GM23248 (cell line): Measurements from ENCODE around the gene MARF1. TPM values are rescaled to one million over a fixed set of nuclear protein-coding genes. Genes with fewer than 3 reads are reported as not detected.
"Not testable (repeated sequence)": the region's sequence is repeated elsewhere in the genome, so short reads cannot be mapped to it uniquely, and the experiment has no call there.

Experiments used
- DNase-seq: peaks from one replicate; pipeline ENCODE4 v3.0.0-alpha.2; 2015
- H2AFZ ChIP-seq: fragments of 200-600 bp; sonication (generic); 2 replicates; pipeline ENCODE4 v1.6.1; 2016; ENCODE audit warnings: antibody characterized with exemption
- H3F3A ChIP-seq: fragments of 200-600 bp; sonication (generic); 2 replicates; pipeline ENCODE4 v1.6.1; 2016; ENCODE audit warnings: mild to moderate bottlenecking, antibody characterized with exemption, mixed run types; ENCODE audit not compliant: insufficient read depth
- H3K27ac ChIP-seq: fragments of 200-600 bp; sonication (generic); 2 replicates; pipeline ENCODE4 v1.5.1; 2016; ENCODE audit warnings: mild to moderate bottlenecking
- H3K27me3 ChIP-seq: fragments of 200-600 bp; sonication (generic); replicated peaks from 2 replicates; pipeline ENCODE4 v1.6.1; 2016; ENCODE audit warnings: mild to moderate bottlenecking; ENCODE audit not compliant: insufficient read depth
- H3K36me3 ChIP-seq: fragments of 200-600 bp; sonication (generic); 2 replicates; pipeline ENCODE4 v1.6.1; 2016; ENCODE audit warnings: low read depth, mild to moderate bottlenecking
- H3K4me1 ChIP-seq: fragments of 200-600 bp; sonication (generic); 2 replicates; pipeline ENCODE4 v1.6.1; 2016; ENCODE audit warnings: mild to moderate bottlenecking; ENCODE audit not compliant: insufficient read depth
- H3K4me2 ChIP-seq: fragments of 200-600 bp; sonication (generic); one replicate; pipeline ENCODE4 v1.6.1; 2016; ENCODE audit warnings: mild to moderate bottlenecking; ENCODE audit not compliant: unreplicated experiment
- H3K4me3 ChIP-seq: fragments of 200-600 bp; sonication (generic); 2 replicates; pipeline ENCODE4 v1.5.1; 2016; ENCODE audit warnings: mild to moderate bottlenecking
- H3K79me2 ChIP-seq: fragments of 200-600 bp; sonication (generic); 2 replicates; pipeline ENCODE4 v1.6.1; 2016; ENCODE audit warnings: mild to moderate bottlenecking; ENCODE audit not compliant: insufficient read depth
- H3K9ac ChIP-seq: fragments of 200-600 bp; sonication (generic); 2 replicates; pipeline ENCODE4 v1.6.1; 2016; ENCODE audit warnings: mild to moderate bottlenecking
- H3K9me2 ChIP-seq: fragments of 200-600 bp; sonication (generic); 2 replicates; pipeline ENCODE4 v1.6.1; 2016; ENCODE audit warnings: mixed run types, mild to moderate bottlenecking, moderate library complexity; ENCODE audit not compliant: insufficient read depth
- H3K9me3 ChIP-seq: fragments of 200-600 bp; sonication (generic); one replicate; pipeline ENCODE4 v1.6.1; 2017; ENCODE audit warnings: low read depth
- H4K20me1 ChIP-seq: fragments of 200-600 bp; sonication (generic); 2 replicates; pipeline ENCODE4 v1.6.0; 2016; ENCODE audit not compliant: insufficient read depth
- EZH2 ChIP-seq: fragments of 200-600 bp; sonication (generic); IDR thresholded peaks from 2 replicates; pipeline ENCODE4 v1.6.1; 2018; ENCODE audit warnings: antibody characterized with exemption, mild to moderate bottlenecking; ENCODE audit not compliant: insufficient read depth, poor library complexity, severe bottlenecking
- EZH2phosphoT487 ChIP-seq: fragments of 200-600 bp; sonication (generic); IDR thresholded peaks from 2 replicates; pipeline ENCODE4 v1.6.1; 2018; ENCODE audit warnings: antibody characterized with exemption, moderate library complexity, mild to moderate bottlenecking, low read depth; ENCODE audit not compliant: insufficient read depth
- WGBS, 2 experiments: methylation state at CpG; one replicate each; pipeline ENCODE4 v1.1.6; 2015 to 2017; ENCODE audit warnings: low lambda C conversion rate in 2 of 2, low coverage in 1 of 2; ENCODE audit errors: missing lambda C conversion rate in 2 of 2; 5-methylcytosine and 5-hydroxymethylcytosine counted together
- in situ Hi-C: fragments of 300-500 bp; cut with MboI; formaldehyde crosslinking; loops from 2 replicates; pipeline ENCODE4 v1.15.0; 2020
- polyA plus RNA-seq: library from polyadenylated mRNA; unstranded; fragments of >200 nt; fragmentation: Nextera tagmentation; extraction: Ambion mirVana; gene quantifications from 2 replicates; pipeline ENCODE4 v1.2.1, GENCODE V29; 2016
- total RNA-seq: library from RNA; depleted of rRNA; stranded (reverse); fragments of >200 nt; shearing (Covaris generic); gene quantifications from 2 replicates; pipeline ENCODE4 v1.2.3, GENCODE V29; 2014

Gene MARF1
- total and polyA plus RNA-seq, 2 experiments from 2014 or later: 9.2 to 20.1 TPM

- H2AFZ ChIP-seq: no peak overlapping the region
- TF ChIP-seq EZH2phosphoT487 (no peak), EZH2 (no peak)
- in situ Hi-C loops: no loop called here
- DNase-seq: no peak
- peaks cover 13% of the 10 kb centered on the region for H3K4me1 ChIP-seq
- H3K9me3 ChIP-seq: no peaks in the 10 kb centered on the region
- peaks cover 14% of the 10 kb centered on the region for H3K79me2 ChIP-seq
- no peaks in the 10 kb centered on the region for H3K27me3 ChIP-seq
- no peak overlapping the region for H3K9ac ChIP-seq
- peaks cover 15% of the 10 kb centered on the region; the same call in 1 of the 2 replicates for H3F3A ChIP-seq
- H3K36me3 ChIP-seq: peaks cover 8% of the 10 kb centered on the region; the same call in 1 of the 2 replicates
- H3K4me2 ChIP-seq: no peak overlapping the region
- no peaks in the 10 kb centered on the region for H4K20me1 ChIP-seq
- H3K4me3 ChIP-seq: no peak overlapping the region
- WGBS, 2 experiments: 95 to 96% methylated on average over 20 of the region's 20 CpGs
- no peaks in the 10 kb centered on the region for H3K9me2 ChIP-seq
- no peak overlapping the region for H3K27ac ChIP-seq
Measured at GRCh38 chr16:15576960-15577958, 65.7 kb downstream of the MARF1 start.

GRCh38 chr16:15575293-15576049, 67.5 kb downstream of the MARF1 start:
- 97 to 99% methylated on average over 4 of the region's 4 CpGs for WGBS, 2 experiments
- H3K9ac ChIP-seq: no peak overlapping the region
- TF ChIP-seq EZH2 (no peak), EZH2phosphoT487 (no peak)
- H2AFZ ChIP-seq: no peak overlapping the region
- no peaks in the 10 kb centered on the region for H3K9me2 ChIP-seq
- peaks cover 22% of the 10 kb centered on the region; the same call in 1 of the 2 replicates for H3F3A ChIP-seq
- DNase-seq: no peak
- H3K9me3 ChIP-seq: no peaks in the 10 kb centered on the region
- in situ Hi-C loops: no loop called here
- H3K79me2 ChIP-seq: peaks cover 14% of the 10 kb centered on the region
- H3K27ac ChIP-seq: no peak overlapping the region
- no peaks in the 10 kb centered on the region for H3K27me3 ChIP-seq
- H3K4me1 ChIP-seq: peaks cover 19% of the 10 kb centered on the region
- H3K36me3 ChIP-seq: no peaks in the 10 kb centered on the region
- H3K4me3 ChIP-seq: no peak overlapping the region
- H4K20me1 ChIP-seq: no peaks in the 10 kb centered on the region
- H3K4me2 ChIP-seq: no peak overlapping the region

- TF ChIP-seq EZH2: no peak
- Histone ChIP-seq H3F3A (peaks cover 22% of the 10 kb centered on the region; the same call in 1 of the 2 replicates), H3K27ac (no peak overlapping the region), H2AFZ (no peak overlapping the region), H3K4me2 (no peak overlapping the region), H3K9me3 (no peaks in the 10 kb centered on the region), H3K27me3 (no peaks in the 10 kb centered on the region), H3K9ac (no peak overlapping the region), H4K20me1 (no peaks in the 10 kb centered on the region), H3K79me2 (peaks cover 14% of the 10 kb centered on the region), H3K4me1 (peaks cover 19% of the 10 kb centered on the region), H3K4me3 (no peak overlapping the region), H3K36me3 (no peaks in the 10 kb centered on the region), H3K9me2 (no peaks in the 10 kb centered on the region)
- in situ Hi-C loops: no loop called here
- WGBS, 2 experiments: 97% methylated on average over 10 of the region's 10 CpGs
- DNase-seq: no peak
Measured at GRCh38 chr16:15574614-15574948, 68.4 kb downstream of the MARF1 start.

GRCh38 chr16:15573896-15574613, 68.9 kb downstream of the MARF1 start:
- H3K36me3 ChIP-seq, DNase-seq, H2AFZ ChIP-seq, H3K27ac ChIP-seq, H3K4me3 ChIP-seq, H3K4me2 ChIP-seq, H3K9me3 ChIP-seq, H3K9me2 ChIP-seq, H3K27me3 ChIP-seq, H4K20me1 ChIP-seq, in situ Hi-C loops, H3K9ac ChIP-seq: not testable (repeated sequence)
- WGBS, 2 experiments: 96 to 99% methylated on average over 11 of the region's 11 CpGs
- peaks cover 19% of the 10 kb centered on the region for H3K4me1 ChIP-seq
- H3K79me2 ChIP-seq: peaks cover 14% of the 10 kb centered on the region
- H3F3A ChIP-seq: peaks cover 22% of the 10 kb centered on the region; the same call in 1 of the 2 replicates
